ENCODE data around the gene ENTPD1. TPM values are rescaled to one million over a fixed set of nuclear protein-coding genes. Genes with fewer than 3 reads are reported as not detected.

The ENTPD1 gene
- total RNA-seq, 1 experiment from 2014 or later, result 0.92 TPM

GRCh38 chr10:95867866-95868265 is 111.9 kb downstream of the ENTPD1 start:
- Histone ChIP-seq H3K27me3 (replicated peaks; ENCODE audit: insufficient read depth, low read depth, low read length, poor library complexity) (no peaks in the 10 kb centered on the region), H3K4me1 (ENCODE audit: insufficient read depth, low read length, poor library complexity, severe bottlenecking) (no peaks in the 10 kb centered on the region), H3K9me3 (ENCODE audit: low read depth, low read length, poor library complexity, severe bottlenecking) (no peaks in the 10 kb centered on the region), H3K27ac (ENCODE audit: low read depth, low read length, poor library complexity, severe bottlenecking) (no peak overlapping the region), H3K36me3 (ENCODE audit: insufficient read depth, low read length, poor library complexity, severe bottlenecking) (no peaks in the 10 kb centered on the region), H3K4me3 (ENCODE audit: low read depth, low read length, poor library complexity, severe bottlenecking) (no peak overlapping the region)
- no peak for DNase-seq (ENCODE audit: low spot score)
- intact Hi-C loops (cut with micrococcal nuclease; ENCODE audit: unreplicated experiment), result no loop called here
- TF ChIP-seq CTCF (conservative IDR thresholded peaks at IDR 0.05; ENCODE audit: low read depth, low read length), result no peak
- no peak for TF ChIP-seq EZH2 (IDR thresholded peaks at IDR 0.05; ENCODE audit: borderline replicate concordance, low read depth, low read length, poor library complexity, severe bottlenecking)
- BruUV-seq (replicated peaks), result no TSS peak
- ChIA-PET CTCF (no interaction called here), POLR2A (ENCODE audit: low non-redundant PET) (no interaction called here)

DNA sequence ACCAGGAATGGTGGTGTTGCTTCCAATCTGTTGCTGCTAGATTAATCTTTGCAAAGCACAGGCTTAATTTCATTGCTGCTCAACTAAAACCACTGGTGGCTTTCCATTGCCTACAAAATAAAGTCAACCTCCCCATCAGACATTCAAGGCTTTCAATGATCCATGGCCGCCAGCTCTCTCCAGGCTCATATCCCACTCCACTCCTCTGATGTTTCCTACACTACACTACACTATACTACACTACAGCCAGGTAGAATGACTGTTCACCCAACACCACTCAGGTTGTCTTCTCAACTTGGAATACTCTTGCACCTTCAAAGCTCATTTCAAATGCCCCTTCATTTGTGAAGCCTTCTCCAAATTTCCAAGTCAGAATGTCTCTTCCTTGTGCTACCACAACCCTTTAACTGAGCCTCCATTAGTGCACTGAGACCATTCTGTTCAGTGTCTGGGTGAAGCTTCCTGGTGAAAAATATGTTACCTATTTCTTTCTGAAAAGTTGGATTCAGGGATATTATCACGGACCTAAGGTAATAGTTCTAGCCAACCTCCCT is 116.3 kb downstream of the ENTPD1 start:
- Histone ChIP-seq H3K4me3 (ENCODE audit: low read depth, low read length, poor library complexity, severe bottlenecking) (no peak overlapping the region), H3K27ac (ENCODE audit: low read depth, low read length, poor library complexity, severe bottlenecking) (no peak overlapping the region), H3K4me1 (ENCODE audit: insufficient read depth, low read length, poor library complexity, severe bottlenecking) (no peaks in the 10 kb centered on the region), H3K9me3 (ENCODE audit: low read depth, low read length, poor library complexity, severe bottlenecking) (no peaks in the 10 kb centered on the region), H3K36me3 (ENCODE audit: insufficient read depth, low read length, poor library complexity, severe bottlenecking) (no peaks in the 10 kb centered on the region), H3K27me3 (replicated peaks; ENCODE audit: insufficient read depth, low read depth, low read length, poor library complexity) (no peaks in the 10 kb centered on the region)
- intact Hi-C loops (cut with micrococcal nuclease; ENCODE audit: unreplicated experiment), result no loop called here
- TF ChIP-seq CTCF (conservative IDR thresholded peaks at IDR 0.05; ENCODE audit: low read depth, low read length), result no peak
- TF ChIP-seq EZH2 (IDR thresholded peaks at IDR 0.05; ENCODE audit: borderline replicate concordance, low read depth, low read length, poor library complexity, severe bottlenecking), result no peak
- ChIA-PET CTCF (no interaction called here), POLR2A (ENCODE audit: low non-redundant PET) (no interaction called here)
- DNase-seq (ENCODE audit: low spot score), result no peak
- no TSS peak for BruUV-seq (replicated peaks)

DNA sequence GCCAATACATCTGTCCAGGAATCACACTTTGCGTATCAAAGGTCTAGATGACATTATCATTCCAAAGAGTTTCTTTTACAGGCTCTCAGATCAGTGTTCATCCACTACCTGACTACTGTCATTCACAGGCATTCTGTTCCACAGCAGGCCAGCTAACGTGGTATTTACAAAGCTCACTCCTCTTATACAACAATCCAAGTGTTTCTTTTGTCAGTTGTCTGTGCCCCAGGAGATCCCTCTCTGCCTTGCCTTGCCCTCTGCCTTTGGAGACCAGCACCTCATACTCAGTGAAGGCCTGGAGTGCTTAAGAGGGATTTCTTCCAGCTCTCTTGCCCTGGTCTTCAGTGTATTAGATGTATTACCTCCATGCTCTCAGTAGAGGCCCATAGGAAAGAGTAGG is 117.2 kb downstream of the ENTPD1 start:
- H3K9me3 ChIP-seq (ENCODE audit: low read depth, low read length, poor library complexity, severe bottlenecking), result no peaks in the 10 kb centered on the region
- BruUV-seq (replicated peaks), result TSS peak; percentile 22
- no peaks in the 10 kb centered on the region for H3K36me3 ChIP-seq (ENCODE audit: insufficient read depth, low read length, poor library complexity, severe bottlenecking)
- H3K4me3 ChIP-seq (ENCODE audit: low read depth, low read length, poor library complexity, severe bottlenecking), result no peak overlapping the region
- no peak overlapping the region for H3K27ac ChIP-seq (ENCODE audit: low read depth, low read length, poor library complexity, severe bottlenecking)
- H3K4me1 ChIP-seq (ENCODE audit: insufficient read depth, low read length, poor library complexity, severe bottlenecking), result no peaks in the 10 kb centered on the region
- POLR2A ChIA-PET (ENCODE audit: low non-redundant PET), result no interaction called here
- intact Hi-C loops (cut with micrococcal nuclease; ENCODE audit: unreplicated experiment), result no loop called here
- no peak for DNase-seq (ENCODE audit: low spot score)
- no peaks in the 10 kb centered on the region for H3K27me3 ChIP-seq (replicated peaks; ENCODE audit: insufficient read depth, low read depth, low read length, poor library complexity)
- TF ChIP-seq EZH2 (IDR thresholded peaks at IDR 0.05; ENCODE audit: borderline replicate concordance, low read depth, low read length, poor library complexity, severe bottlenecking) (no peak), CTCF (conservative IDR thresholded peaks at IDR 0.05; ENCODE audit: low read depth, low read length) (no peak)
- CTCF ChIA-PET, result no interaction called here
